Neural cell (in vitro differentiated cells): ENCODE results near the gene PARD6G. TPM values are rescaled to one million over a fixed set of nuclear protein-coding genes. Genes with fewer than 3 reads are reported as not detected.

Source experiments
- H2AFZ ChIP-seq: fragments of 200-600, 300-800 bp; sonication (generic), shearing (Covaris generic); 2 replicates; pipeline ENCODE4 v1.6.0; 2014; ENCODE audit warnings: low read depth, mild to moderate bottlenecking, antibody characterized with exemption, low read length, moderate library complexity
- H3F3A ChIP-seq: fragments of 200-600 bp; shearing (Covaris generic); 2 replicates; pipeline ENCODE4 v1.6.1; 2016; ENCODE audit warnings: mild to moderate bottlenecking, moderate library complexity, mixed read lengths, antibody characterized with exemption, low read length; ENCODE audit not compliant: insufficient read depth, poor library complexity, severe bottlenecking
- H3K27ac ChIP-seq: fragments of 200-600, 300-800 bp; sonication (generic), shearing (Covaris generic); 2 replicates; pipeline ENCODE4 v1.5.1; 2014; ENCODE audit warnings: mild to moderate bottlenecking, low read length, moderate library complexity
- H3K27me3 ChIP-seq: fragments of 300-800, 200-600 bp; sonication (generic), shearing (Covaris generic); 2 replicates; pipeline ENCODE4 v1.6.0; 2014; ENCODE audit warnings: mild to moderate bottlenecking, low read depth, low read length, moderate library complexity; ENCODE audit not compliant: insufficient read depth
- H3K36me3 ChIP-seq: fragments of 300-800, 200-600 bp; sonication (generic), shearing (Covaris generic); 2 replicates; pipeline ENCODE4 v1.5.1; 2014; ENCODE audit warnings: mild to moderate bottlenecking, antibody characterized with exemption, low read length, moderate library complexity; ENCODE audit not compliant: insufficient read depth
- H3K4me2 ChIP-seq: fragments of 300-800, 200-600 bp; sonication (generic), shearing (Covaris generic); 2 replicates; pipeline ENCODE4 v1.6.0; 2014; ENCODE audit warnings: mild to moderate bottlenecking, low read length
- H3K4me3 ChIP-seq: fragments of 300-800, 200-600 bp; sonication (generic), shearing (Covaris generic); 2 replicates; pipeline ENCODE4 v1.5.1; 2014; ENCODE audit warnings: mild to moderate bottlenecking, low read length, moderate library complexity
- H3K79me2 ChIP-seq: fragments of 200-600 bp; shearing (Covaris generic); replicated peaks from 2 replicates; pipeline ENCODE4 v1.6.0; 2014; ENCODE audit warnings: mild to moderate bottlenecking, low read length, moderate library complexity; ENCODE audit not compliant: insufficient read depth
- H3K9ac ChIP-seq: fragments of 300-800, 200-600 bp; sonication (generic), shearing (Covaris generic); 2 replicates; pipeline ENCODE4 v1.6.1; 2016; ENCODE audit warnings: mild to moderate bottlenecking, low read length, mixed read lengths
- H3K9me2 ChIP-seq: fragments of 200-600 bp; shearing (Covaris generic); 2 replicates; pipeline ENCODE4 v1.6.1; 2016; ENCODE audit warnings: mild to moderate bottlenecking, low read length, mixed read lengths; ENCODE audit not compliant: insufficient read depth
- H3K9me3 ChIP-seq: fragments of 200-600, 300-800 bp; sonication (generic), shearing (Covaris generic); 2 replicates; pipeline ENCODE4 v1.6.1; 2016; ENCODE audit warnings: mild to moderate bottlenecking, mixed run types, low read length, moderate library complexity, mixed read lengths
- H4K20me1 ChIP-seq: fragments of 200-600 bp; shearing (Covaris generic); 2 replicates; pipeline ENCODE4 v1.6.1; 2016; ENCODE audit warnings: mild to moderate bottlenecking, mixed run types; ENCODE audit not compliant: insufficient read depth
- CTCF ChIP-seq: fragments of 450-650 bp; IDR thresholded peaks from 2 replicates; pipeline ENCODE4 v1.5.1; 2014; ENCODE audit warnings: antibody characterized with exemption, mild to moderate bottlenecking, moderate library complexity; ENCODE audit not compliant: poor library complexity, severe bottlenecking
- EP300 ChIP-seq: fragments of 450-650 bp; conservative IDR thresholded peaks from 2 replicates; pipeline ENCODE4 v1.6.1; 2014; ENCODE audit warnings: antibody characterized with exemption, mild to moderate bottlenecking, moderate library complexity; ENCODE audit not compliant: poor library complexity, severe bottlenecking
- EZH2 ChIP-seq: fragments of 200-600, 300-800 bp; shearing (Covaris generic), sonication (generic); IDR thresholded peaks from 2 replicates; pipeline ENCODE4 v1.6.1; 2014; ENCODE audit warnings: antibody characterized with exemption, low read length, borderline replicate concordance, mild to moderate bottlenecking; ENCODE audit not compliant: insufficient read depth, poor library complexity, severe bottlenecking
- MXI1 ChIP-seq: fragments of 450-650 bp; conservative IDR thresholded peaks from 2 replicates; pipeline ENCODE4 v1.6.1; 2014; ENCODE audit warnings: antibody characterized with exemption, mild to moderate bottlenecking; ENCODE audit not compliant: poor library complexity, severe bottlenecking
- POLR2AphosphoS5 ChIP-seq: IDR thresholded peaks from 2 replicates; pipeline ENCODE4 v1.6.1; 2012
- RAD21 ChIP-seq: fragments of 450-650 bp; conservative IDR thresholded peaks from 2 replicates; pipeline ENCODE4 v1.6.1; 2014; ENCODE audit warnings: antibody characterized with exemption, mild to moderate bottlenecking, moderate library complexity
- REST ChIP-seq: IDR thresholded peaks from 2 replicates; pipeline ENCODE4 v1.6.1; 2012; ENCODE audit warnings: borderline replicate concordance
- SMC3 ChIP-seq: fragments of 450-650 bp; conservative IDR thresholded peaks from 2 replicates; pipeline ENCODE4 v1.6.1; 2014; ENCODE audit warnings: antibody characterized with exemption, mild to moderate bottlenecking, moderate library complexity; ENCODE audit not compliant: poor library complexity
- TAF1 ChIP-seq: IDR thresholded peaks from 2 replicates; pipeline ENCODE4 v1.6.1; 2012; ENCODE audit warnings: low read depth
- polyA plus RNA-seq: library from polyadenylated mRNA; depleted of rRNA; stranded (reverse); fragments of >200 nt; gene quantifications from 2 replicates; pipeline ENCODE4 v1.2.3, GENCODE V29; 2014

The PARD6G gene
- polyA plus RNA-seq, 1 donor from 2014 or later = 9.3 TPM

- H3K9me3 ChIP-seq = no peaks in the 10 kb centered on the region
- no peak overlapping the region for H3K4me3 ChIP-seq
- H3K9ac ChIP-seq = no peak overlapping the region
- TF ChIP-seq MXI1 (no peak), SMC3 (no peak), EP300 (no peak), EZH2 (no peak), REST (no peak)
- no peaks in the 10 kb centered on the region for H3K27me3 ChIP-seq
- no peaks in the 10 kb centered on the region for H4K20me1 ChIP-seq
- H3K4me2 ChIP-seq = no peak overlapping the region
- H3K79me2 ChIP-seq = peaks cover 13% of the 10 kb centered on the region
- no peaks in the 10 kb centered on the region for H3K36me3 ChIP-seq
- no peak overlapping the region for H2AFZ ChIP-seq
- H3F3A ChIP-seq = no peaks in the 10 kb centered on the region
- no peaks in the 10 kb centered on the region for H3K9me2 ChIP-seq
- no peak overlapping the region for H3K27ac ChIP-seq
Observed at GRCh38 chr18:80218341-80219227, 28.7 kb downstream of the PARD6G start.

GRCh38 chr18:80213182-80213581 is 34.1 kb downstream of the PARD6G start:
- Histone ChIP-seq H3K4me2 (no peak overlapping the region), H3K9me3 (no peaks in the 10 kb centered on the region), H4K20me1 (no peaks in the 10 kb centered on the region), H3K79me2 (peaks cover 21% of the 10 kb centered on the region), H3K4me3 (no peak overlapping the region), H3F3A (no peaks in the 10 kb centered on the region), H3K9me2 (no peaks in the 10 kb centered on the region), H3K27me3 (no peaks in the 10 kb centered on the region), H2AFZ (no peak overlapping the region), H3K9ac (no peak overlapping the region), H3K36me3 (no peaks in the 10 kb centered on the region), H3K27ac (no peak overlapping the region)
- TF ChIP-seq EP300 (no peak), EZH2 (no peak), TAF1 (no peak), REST (no peak), SMC3 (no peak), RAD21 (no peak), POLR2AphosphoS5 (no peak), MXI1 (no peak), CTCF (no peak)
